D721Med (cell line): ENCODE measurements around the gene OSBPL10.

Experiments
- DNase-seq: peaks from one replicate; pipeline ENCODE4 v3.0.0; 2011; ENCODE audit warnings: low spot score; ENCODE audit not compliant: insufficient read length
- FAIRE-seq: peaks from 2 replicates; lab custom pipeline; 2011; peaks lifted over from hg19 to GRCh38; lab: Jason Lieb, UNC
- TF ChIP-seq, protein P1 (sequence below): IDR thresholded peaks from 2 replicates; pipeline ENCODE4 v1.5.1; 2012; ENCODE audit warnings: mild to moderate bottlenecking, control low read depth; ENCODE audit not compliant: insufficient read depth; ENCODE audit errors: missing control alignments

The OSBPL10 gene

DNA sequence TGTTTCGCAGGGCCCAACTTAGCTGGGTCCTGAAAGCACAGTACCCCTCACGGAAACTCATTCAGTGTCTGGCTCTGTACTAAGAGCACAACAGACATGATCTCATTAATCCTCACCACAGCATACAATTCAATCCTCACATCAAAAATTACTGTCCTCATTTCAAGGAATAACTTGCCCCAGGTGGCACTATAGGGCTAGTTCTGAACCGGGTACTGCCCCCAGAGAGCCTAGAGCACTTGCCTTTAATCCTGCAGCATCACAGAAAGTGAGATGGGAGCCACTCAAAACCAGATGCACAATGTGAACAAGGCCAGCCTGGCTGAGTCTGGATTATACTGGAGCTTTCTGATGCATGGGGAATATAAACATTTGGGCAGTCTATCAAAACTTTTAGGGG, 122.6 kb downstream of the OSBPL10 start:
- no peak for DNase-seq
- no peak for FAIRE-seq
- TF ChIP-seq, protein P1, sequence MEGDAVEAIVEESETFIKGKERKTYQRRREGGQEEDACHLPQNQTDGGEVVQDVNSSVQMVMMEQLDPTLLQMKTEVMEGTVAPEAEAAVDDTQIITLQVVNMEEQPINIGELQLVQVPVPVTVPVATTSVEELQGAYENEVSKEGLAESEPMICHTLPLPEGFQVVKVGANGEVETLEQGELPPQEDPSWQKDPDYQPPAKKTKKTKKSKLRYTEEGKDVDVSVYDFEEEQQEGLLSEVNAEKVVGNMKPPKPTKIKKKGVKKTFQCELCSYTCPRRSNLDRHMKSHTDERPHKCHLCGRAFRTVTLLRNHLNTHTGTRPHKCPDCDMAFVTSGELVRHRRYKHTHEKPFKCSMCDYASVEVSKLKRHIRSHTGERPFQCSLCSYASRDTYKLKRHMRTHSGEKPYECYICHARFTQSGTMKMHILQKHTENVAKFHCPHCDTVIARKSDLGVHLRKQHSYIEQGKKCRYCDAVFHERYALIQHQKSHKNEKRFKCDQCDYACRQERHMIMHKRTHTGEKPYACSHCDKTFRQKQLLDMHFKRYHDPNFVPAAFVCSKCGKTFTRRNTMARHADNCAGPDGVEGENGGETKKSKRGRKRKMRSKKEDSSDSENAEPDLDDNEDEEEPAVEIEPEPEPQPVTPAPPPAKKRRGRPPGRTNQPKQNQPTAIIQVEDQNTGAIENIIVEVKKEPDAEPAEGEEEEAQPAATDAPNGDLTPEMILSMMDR: peak; percentile 20

DNA sequence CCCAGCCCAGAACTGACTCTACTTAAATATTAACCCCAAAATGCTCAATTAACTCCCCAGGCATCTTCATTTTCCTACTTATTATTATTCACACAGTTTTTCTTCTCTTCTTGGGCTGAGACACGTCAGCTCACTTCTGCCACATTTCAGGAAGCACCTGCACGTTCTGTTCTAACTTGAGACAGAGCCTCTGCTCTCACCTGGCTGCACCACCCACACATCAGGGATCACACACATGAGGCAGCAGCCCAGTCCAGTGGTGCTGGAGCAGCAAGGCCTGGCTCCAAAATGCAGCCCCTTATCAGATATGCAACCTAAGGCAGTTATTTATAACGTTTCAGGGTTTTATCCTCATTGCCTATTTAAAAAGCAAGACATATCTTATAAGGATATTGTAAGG, 127.5 kb downstream of the OSBPL10 start:
- no peak for FAIRE-seq
- TF ChIP-seq, protein P1: no peak

DNA sequence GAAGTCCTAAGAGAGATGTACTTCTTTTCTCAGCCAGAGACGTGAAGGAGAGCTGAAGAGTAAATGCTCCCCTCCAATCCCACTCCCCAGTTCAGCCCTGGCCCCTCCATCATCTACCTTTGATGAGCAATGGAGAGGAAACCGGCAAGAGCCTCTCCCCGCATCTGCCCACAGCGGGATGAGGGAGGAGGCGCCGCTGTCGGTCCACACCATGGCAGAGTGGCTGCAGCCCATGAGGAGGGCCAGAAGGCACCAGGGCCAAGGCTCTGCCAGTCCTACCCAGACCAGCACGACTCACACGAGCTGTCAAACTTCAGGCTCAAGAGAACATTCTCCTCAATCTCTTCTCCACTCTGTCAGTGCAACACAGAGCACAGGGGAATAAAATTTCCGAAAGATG, 129.8 kb downstream of the OSBPL10 start:
- no peak for FAIRE-seq
- DNase-seq: no peak
- TF ChIP-seq, protein P1: no peak

More for the DNA sequence above, 127.5 kb downstream of the OSBPL10 start:
- no peak for DNase-seq

DNA sequence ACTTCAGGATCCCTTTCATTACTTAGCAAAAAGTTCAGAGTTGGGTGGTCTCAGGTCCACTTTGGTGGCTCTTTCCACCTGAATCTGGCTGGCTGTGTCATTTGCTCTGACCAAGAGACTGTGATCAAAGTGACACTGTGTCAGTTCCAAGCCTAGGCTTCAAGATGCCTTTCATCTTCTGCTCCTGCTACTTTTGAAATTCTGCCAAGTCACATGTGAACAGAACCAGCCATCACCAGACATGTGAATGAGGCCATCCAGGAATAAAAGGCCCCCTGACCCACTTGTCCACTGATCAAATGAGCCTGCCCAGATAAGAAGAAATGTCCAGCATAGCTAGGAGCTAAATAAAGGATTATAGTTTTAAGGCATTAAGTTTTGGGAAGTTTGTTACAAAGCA, 132.2 kb downstream of the OSBPL10 start:
- FAIRE-seq (no peak), DNase-seq (no peak)
- TF ChIP-seq, protein P1: no peak

DNA sequence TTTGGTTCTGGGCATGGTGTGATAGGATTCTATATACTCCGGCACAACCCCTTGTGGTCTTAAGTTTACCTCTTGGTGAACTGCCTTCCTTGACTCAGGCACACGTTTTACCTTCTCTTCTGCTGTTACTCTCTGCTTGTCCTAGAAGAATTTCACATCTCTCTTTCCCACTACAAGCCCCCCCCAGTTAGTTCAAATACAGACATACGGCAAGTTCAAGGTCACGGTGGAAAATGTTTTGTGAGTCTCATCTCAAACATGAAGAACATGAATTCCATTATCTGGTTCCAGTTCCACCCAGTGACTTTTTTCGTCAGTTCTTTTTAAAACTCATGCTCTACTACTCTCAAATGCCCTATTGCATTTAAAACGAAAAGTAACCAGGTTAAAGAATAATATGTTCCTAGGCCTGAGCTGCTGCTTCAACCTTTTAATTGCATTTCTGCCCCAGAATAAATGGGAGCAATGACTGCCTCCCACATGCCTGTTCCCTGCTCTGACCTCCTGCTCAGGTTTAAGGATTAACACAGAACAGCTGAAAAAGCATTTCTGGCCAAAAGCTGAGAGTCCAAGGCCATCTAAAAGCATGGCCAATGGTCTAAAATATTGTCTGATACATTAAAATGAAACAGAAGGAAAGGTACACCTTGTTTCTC, 132.8 kb downstream of the OSBPL10 start:
- TF ChIP-seq, protein P1: no peak
- no peak for FAIRE-seq
- DNase-seq: no peak

DNA sequence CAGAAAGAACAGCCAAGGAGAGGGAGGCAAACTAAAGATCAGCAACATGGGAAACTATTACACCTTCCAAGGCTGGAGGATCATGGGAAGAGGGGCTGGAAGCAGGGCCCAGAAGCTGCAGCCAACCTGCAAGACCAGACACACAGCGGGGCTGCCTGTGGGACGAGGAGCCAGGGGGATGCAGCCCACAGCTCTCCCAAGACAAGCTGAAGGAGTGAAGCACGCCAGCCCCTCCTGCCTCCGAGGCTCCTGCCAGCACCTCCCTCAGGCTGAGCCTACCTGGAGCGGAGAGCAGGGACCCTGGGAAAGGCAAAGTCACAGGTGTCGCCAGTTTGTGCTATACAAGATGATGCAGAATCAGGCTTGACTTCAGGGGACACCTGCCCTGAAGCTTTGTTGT, 133.3 kb downstream of the OSBPL10 start:
- FAIRE-seq (no peak), DNase-seq (no peak)
- TF ChIP-seq, protein P1: no peak

DNA sequence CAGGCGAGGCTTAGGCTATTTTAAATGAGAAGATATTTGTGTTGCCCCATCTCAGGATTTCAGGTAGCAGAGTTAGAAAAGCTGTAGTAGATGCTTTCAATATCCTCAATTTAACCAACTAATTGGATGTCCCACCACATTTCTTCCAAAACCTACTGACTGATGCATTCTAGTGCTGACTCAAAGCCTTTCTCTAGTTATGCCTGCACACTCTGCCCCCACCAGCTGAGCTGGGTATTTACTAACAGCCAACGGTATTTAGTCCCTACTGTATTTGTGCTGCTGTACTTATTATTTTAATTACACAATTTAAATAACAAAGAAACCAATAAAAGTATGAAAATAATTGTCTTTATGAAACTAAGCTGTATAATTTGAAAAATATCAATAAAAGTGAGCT, 139.5 kb downstream of the OSBPL10 start:
- TF ChIP-seq, protein P1: no peak
- no peak for DNase-seq
- FAIRE-seq: no peak
